Smooth muscle cell (in vitro differentiated cells): ENCODE measurements around the gene PPFIA3. TPM values are rescaled to one million over a fixed set of nuclear protein-coding genes. Genes with fewer than 3 reads are reported as not detected.

Experiments
- DNase-seq: peaks from one replicate; lab custom pipeline; 2025; ENCODE audit not compliant: unreplicated experiment; lab: John Stamatoyannopoulos, UW
- H2AFZ ChIP-seq: fragments of 200-600 bp; sonication (generic); 2 replicates; pipeline ENCODE4 v1.6.0; 2016; ENCODE audit warnings: antibody characterized with exemption, low read depth, mild to moderate bottlenecking
- H3F3A ChIP-seq: fragments of 200-600 bp; sonication (generic); 2 replicates; pipeline ENCODE4 v1.6.0; 2017; ENCODE audit warnings: antibody characterized with exemption, low read depth
- H3K27ac ChIP-seq: fragments of 200-600 bp; sonication (generic); 2 replicates; pipeline ENCODE4 v1.5.1; 2016; ENCODE audit warnings: low read depth, mild to moderate bottlenecking
- H3K27me3 ChIP-seq: fragments of 200-600 bp; sonication (generic); 2 replicates; pipeline ENCODE4 v1.6.1; 2016; ENCODE audit warnings: low read depth, mild to moderate bottlenecking
- H3K36me3 ChIP-seq: fragments of 200-600 bp; sonication (generic); 2 replicates; pipeline ENCODE4 v1.5.1; 2016; ENCODE audit warnings: low read depth
- H3K4me1 ChIP-seq: fragments of 200-600 bp; sonication (generic); 2 replicates; pipeline ENCODE4 v1.5.1; 2016; ENCODE audit warnings: low read depth
- H3K4me2 ChIP-seq: fragments of 200-600 bp; sonication (generic); 2 replicates; pipeline ENCODE4 v1.6.0; 2016; ENCODE audit warnings: mild to moderate bottlenecking
- H3K4me3 ChIP-seq: fragments of 200-600 bp; sonication (generic); 2 replicates; pipeline ENCODE4 v1.5.1; 2016; ENCODE audit warnings: mild to moderate bottlenecking
- H3K79me2 ChIP-seq: fragments of 200-600 bp; sonication (generic); 2 replicates; pipeline ENCODE4 v1.6.0; 2016; ENCODE audit warnings: low read depth, mild to moderate bottlenecking
- H3K9ac ChIP-seq: fragments of 200-600 bp; sonication (generic); 2 replicates; pipeline ENCODE4 v1.6.0; 2016; ENCODE audit warnings: low read depth
- H3K9me3 ChIP-seq: fragments of 200-600 bp; sonication (generic); replicated peaks from 2 replicates; pipeline ENCODE4 v1.5.1; 2016; ENCODE audit warnings: low read depth
- H4K20me1 ChIP-seq: fragments of 200-600 bp; sonication (generic); 2 replicates; pipeline ENCODE4 v1.6.0; 2016; ENCODE audit warnings: low read depth
- WGBS: methylation state at CpG from one replicate; pipeline ENCODE4 v1.1.7; 2016; ENCODE audit warnings: low lambda C conversion rate; 5-methylcytosine and 5-hydroxymethylcytosine counted together
- polyA plus RNA-seq: library from polyadenylated mRNA; unstranded; fragments of >200 nt; fragmentation: Nextera tagmentation; extraction: Ambion mirVana; gene quantifications from 2 replicates; pipeline ENCODE4 v1.2.1, GENCODE V29; 2016
- small RNA-seq: library from RNA; depleted of rRNA; stranded (forward); fragments of <200 nt; gene quantifications from one replicate; pipeline ENCODE3, GENCODE V24; 2014
- total RNA-seq: library from RNA; depleted of rRNA; stranded (reverse); fragments of >200 nt; gene quantifications from 2 replicates; pipeline ENCODE4 v1.2.3, GENCODE V29; 2014
- TF ChIP-seq, protein P1 (sequence below): fragments of 200-600 bp; sonication (generic); IDR thresholded peaks from 2 replicates; pipeline ENCODE4 v1.5.1; 2017; ENCODE audit warnings: borderline replicate concordance, mild to moderate bottlenecking, antibody characterized with exemption; ENCODE audit not compliant: insufficient read depth, poor library complexity, severe bottlenecking

Gene PPFIA3
- total and polyA plus RNA-seq, 2 experiments from 2014 or later: 3.2 to 20.3 TPM

DNA sequence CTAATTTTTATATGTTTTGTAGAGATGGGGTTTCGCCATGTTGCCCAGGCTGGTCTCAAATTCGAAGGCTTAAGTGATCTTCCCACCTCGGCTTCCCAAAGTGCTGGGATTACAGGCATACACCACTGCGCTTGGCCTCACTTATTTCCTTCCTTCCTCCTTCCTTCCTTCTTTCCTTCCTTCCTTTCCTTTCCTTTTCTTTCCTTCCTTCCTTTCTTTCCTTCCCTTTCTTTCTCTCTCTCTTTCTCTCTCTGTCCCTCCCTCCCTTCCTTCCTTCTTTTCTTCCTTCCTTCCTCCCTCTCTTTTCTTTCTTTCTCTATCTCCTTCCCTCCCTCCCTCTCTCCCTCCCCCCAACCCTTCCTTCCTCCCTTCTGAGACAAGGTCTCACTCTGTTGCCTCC lies 75.1 kb downstream of the PPFIA3 start:
- H3K27me3 ChIP-seq: no peaks in the 10 kb centered on the region
- no peaks in the 10 kb centered on the region for H3K9me3 ChIP-seq
- H4K20me1 ChIP-seq: no peaks in the 10 kb centered on the region
- H3K4me2 ChIP-seq: no peak overlapping the region
- H3K27ac ChIP-seq: no peak overlapping the region
- H3K36me3 ChIP-seq: peaks cover 11% of the 10 kb centered on the region
- TF ChIP-seq, protein P1, sequence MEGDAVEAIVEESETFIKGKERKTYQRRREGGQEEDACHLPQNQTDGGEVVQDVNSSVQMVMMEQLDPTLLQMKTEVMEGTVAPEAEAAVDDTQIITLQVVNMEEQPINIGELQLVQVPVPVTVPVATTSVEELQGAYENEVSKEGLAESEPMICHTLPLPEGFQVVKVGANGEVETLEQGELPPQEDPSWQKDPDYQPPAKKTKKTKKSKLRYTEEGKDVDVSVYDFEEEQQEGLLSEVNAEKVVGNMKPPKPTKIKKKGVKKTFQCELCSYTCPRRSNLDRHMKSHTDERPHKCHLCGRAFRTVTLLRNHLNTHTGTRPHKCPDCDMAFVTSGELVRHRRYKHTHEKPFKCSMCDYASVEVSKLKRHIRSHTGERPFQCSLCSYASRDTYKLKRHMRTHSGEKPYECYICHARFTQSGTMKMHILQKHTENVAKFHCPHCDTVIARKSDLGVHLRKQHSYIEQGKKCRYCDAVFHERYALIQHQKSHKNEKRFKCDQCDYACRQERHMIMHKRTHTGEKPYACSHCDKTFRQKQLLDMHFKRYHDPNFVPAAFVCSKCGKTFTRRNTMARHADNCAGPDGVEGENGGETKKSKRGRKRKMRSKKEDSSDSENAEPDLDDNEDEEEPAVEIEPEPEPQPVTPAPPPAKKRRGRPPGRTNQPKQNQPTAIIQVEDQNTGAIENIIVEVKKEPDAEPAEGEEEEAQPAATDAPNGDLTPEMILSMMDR: no peak
- WGBS: 96% methylated on average over 4 of the region's 4 CpGs
- no peak overlapping the region for H2AFZ ChIP-seq
- H3K9ac ChIP-seq: no peak overlapping the region
- peaks cover 6% of the 10 kb centered on the region for H3F3A ChIP-seq
- no peak overlapping the region for H3K4me3 ChIP-seq
- DNase-seq: no peak
- H3K79me2 ChIP-seq: no peaks in the 10 kb centered on the region
- H3K4me1 ChIP-seq: no peaks in the 10 kb centered on the region

DNA sequence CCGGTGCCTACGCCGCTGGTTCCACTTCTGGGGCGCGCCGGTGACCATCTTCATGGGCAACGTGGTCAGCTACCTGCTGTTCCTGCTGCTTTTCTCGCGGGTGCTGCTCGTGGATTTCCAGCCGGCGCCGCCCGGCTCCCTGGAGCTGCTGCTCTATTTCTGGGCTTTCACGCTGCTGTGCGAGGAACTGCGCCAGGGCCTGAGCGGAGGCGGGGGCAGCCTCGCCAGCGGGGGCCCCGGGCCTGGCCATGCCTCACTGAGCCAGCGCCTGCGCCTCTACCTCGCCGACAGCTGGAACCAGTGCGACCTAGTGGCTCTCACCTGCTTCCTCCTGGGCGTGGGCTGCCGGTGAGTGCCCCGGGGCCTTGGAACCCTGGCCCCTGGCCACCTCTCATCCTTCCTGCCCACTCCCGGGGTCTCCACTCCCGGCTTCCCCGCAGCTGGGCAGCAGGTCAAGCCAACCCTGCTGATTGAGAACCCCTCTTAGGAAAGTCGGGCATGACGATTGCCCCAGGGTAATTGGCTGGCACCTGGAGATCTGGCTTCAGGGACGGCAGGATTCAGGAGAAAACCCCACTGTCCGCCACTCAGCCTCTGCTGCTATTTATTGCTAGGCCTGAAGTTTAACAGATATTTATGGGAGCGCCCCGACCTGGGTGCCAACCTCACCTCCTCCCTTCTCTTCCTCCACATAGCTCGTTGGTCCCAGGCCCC lies 77.3 kb downstream of the PPFIA3 start:
- Histone ChIP-seq H3K4me1 (no peaks in the 10 kb centered on the region), H3K27ac (no peak overlapping the region), H3K9me3 (no peaks in the 10 kb centered on the region), H2AFZ (no peak overlapping the region), H3K4me3 (no peak overlapping the region), H3K4me2 (no peak overlapping the region), H3K9ac (no peak overlapping the region), H4K20me1 (no peaks in the 10 kb centered on the region), H3F3A (peaks cover 6% of the 10 kb centered on the region), H3K27me3 (no peaks in the 10 kb centered on the region), H3K36me3 (peaks cover 17% of the 10 kb centered on the region), H3K79me2 (no peaks in the 10 kb centered on the region)
- TF ChIP-seq, protein P1: no peak
- DNase-seq: no peak
- WGBS: 96% methylated on average over 24 of the region's 40 CpGs

DNA sequence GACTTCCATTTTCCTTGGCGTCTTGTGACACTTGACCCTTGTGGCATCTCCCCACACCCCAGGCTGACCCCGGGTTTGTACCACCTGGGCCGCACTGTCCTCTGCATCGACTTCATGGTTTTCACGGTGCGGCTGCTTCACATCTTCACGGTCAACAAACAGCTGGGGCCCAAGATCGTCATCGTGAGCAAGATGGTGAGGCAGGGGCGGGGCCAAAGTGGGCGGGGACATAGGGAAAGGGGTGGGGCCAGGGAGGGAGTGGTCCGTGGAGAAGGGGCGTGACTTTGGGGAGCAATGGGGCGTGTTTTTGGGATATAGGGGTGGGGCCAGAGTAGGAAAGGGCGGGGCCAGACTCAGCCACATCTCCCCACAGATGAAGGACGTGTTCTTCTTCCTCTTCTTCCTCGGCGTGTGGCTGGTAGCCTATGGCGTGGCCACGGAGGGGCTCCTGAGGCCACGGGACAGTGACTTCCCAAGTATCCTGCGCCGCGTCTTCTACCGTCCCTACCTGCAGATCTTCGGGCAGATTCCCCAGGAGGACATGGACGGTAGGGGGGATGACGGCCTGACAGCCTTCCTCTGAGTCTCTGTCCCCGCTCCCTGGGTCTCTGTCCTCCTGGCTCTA lies 81.0 kb downstream of the PPFIA3 start:
- Histone ChIP-seq H3K27ac (no peak overlapping the region), H3K4me2 (no peak overlapping the region), H4K20me1 (no peaks in the 10 kb centered on the region), H2AFZ (no peak overlapping the region), H3K9me3 (no peaks in the 10 kb centered on the region), H3K4me3 (no peak overlapping the region), H3K27me3 (no peaks in the 10 kb centered on the region), H3K9ac (no peak overlapping the region), H3K36me3 (peaks cover 11% of the 10 kb centered on the region), H3K4me1 (no peaks in the 10 kb centered on the region), H3F3A (peaks cover 6% of the 10 kb centered on the region), H3K79me2 (no peaks in the 10 kb centered on the region)
- 93% methylated on average over 27 of the region's 29 CpGs for WGBS
- DNase-seq: no peak
- TF ChIP-seq, protein P1: no peak

Small RNA genes within 50 kb of the gene (small RNA-seq; reads per million reads assigned to genes)
- not detected for gene RN7SL708P

Other genes starting within 250 kb of the PPFIA3 start
- gene PPP1R15A, start 247.1 kb upstream of the PPFIA3 start, total RNA-seq: 88.5 and 99.3 TPM in 2 replicates
- 339 and 357 TPM in 2 replicates for gene PPP1R15A, start 247.1 kb upstream of the PPFIA3 start, polyA plus RNA-seq
- 0.18 TPM in 1 of 2 replicates, not detected in the other for gene TULP2, start 220.8 kb upstream of the PPFIA3 start, total RNA-seq
- 1.2 and 1.8 TPM in 2 replicates for gene TULP2, start 220.8 kb upstream of the PPFIA3 start, polyA plus RNA-seq
- gene NUCB1, start 219.2 kb upstream of the PPFIA3 start, total RNA-seq: 146 and 221 TPM in 2 replicates
- gene NUCB1, start 219.2 kb upstream of the PPFIA3 start, polyA plus RNA-seq: 292 and 329 TPM in 2 replicates
- gene DHDH, start 185.8 kb upstream of the PPFIA3 start, total RNA-seq: 0.27 TPM in 1 of 2 replicates, not detected in the other
- 0.87 and 1.0 TPM in 2 replicates for gene DHDH, start 185.8 kb upstream of the PPFIA3 start, polyA plus RNA-seq
- gene BAX, start 164.7 kb upstream of the PPFIA3 start, total RNA-seq: 42.8 and 124 TPM in 2 replicates
- 153 and 185 TPM in 2 replicates for gene BAX, start 164.7 kb upstream of the PPFIA3 start, polyA plus RNA-seq
- 5,371 and 5,904 TPM in 2 replicates for gene FTL, start 154.2 kb upstream of the PPFIA3 start, total RNA-seq
- 11,768 and 12,053 TPM in 2 replicates for gene FTL, start 154.2 kb upstream of the PPFIA3 start, polyA plus RNA-seq
- gene GYS1, start 126.2 kb upstream of the PPFIA3 start, total RNA-seq: 40.8 and 58.1 TPM in 2 replicates
- gene GYS1, start 126.2 kb upstream of the PPFIA3 start, polyA plus RNA-seq: 75.2 and 82.6 TPM in 2 replicates
- gene RUVBL2, start 125.7 kb upstream of the PPFIA3 start, total RNA-seq: 74.3 and 89.4 TPM in 2 replicates
- 117 and 123 TPM in 2 replicates for gene RUVBL2, start 125.7 kb upstream of the PPFIA3 start, polyA plus RNA-seq
- gene LHB, start 102.5 kb upstream of the PPFIA3 start, total RNA-seq: not detected in 2 replicates
- gene LHB, start 102.5 kb upstream of the PPFIA3 start, polyA plus RNA-seq: 0.39 TPM in 1 of 2 replicates, not detected in the other
- not detected in 2 replicates for gene CGB3, start 95.2 kb upstream of the PPFIA3 start, total RNA-seq
- gene CGB3, start 95.2 kb upstream of the PPFIA3 start, polyA plus RNA-seq: 0.45 and 1.8 TPM in 2 replicates
- gene CGB2, start 87.7 kb upstream of the PPFIA3 start, total RNA-seq: 2.3 TPM in 1 of 2 replicates, not detected in the other
- 1.3 TPM in 1 of 2 replicates, not detected in the other for gene CGB2, start 87.7 kb upstream of the PPFIA3 start, polyA plus RNA-seq
- gene CGB1, start 82.6 kb upstream of the PPFIA3 start, total RNA-seq: not detected in 2 replicates
- gene CGB1, start 82.6 kb upstream of the PPFIA3 start, polyA plus RNA-seq: not detected in 2 replicates
- gene CGB5, start 75.7 kb upstream of the PPFIA3 start, total RNA-seq: 2.5 TPM in 1 of 2 replicates, not detected in the other
- 2.0 and 3.4 TPM in 2 replicates for gene CGB5, start 75.7 kb upstream of the PPFIA3 start, polyA plus RNA-seq
- gene CGB8, start 70.4 kb upstream of the PPFIA3 start, total RNA-seq: not detected in 2 replicates
- gene CGB8, start 70.4 kb upstream of the PPFIA3 start, polyA plus RNA-seq: 1.0 and 7.4 TPM in 2 replicates
- 1.3 and 2.0 TPM in 2 replicates for gene CGB7, start 61.8 kb upstream of the PPFIA3 start, total RNA-seq
- gene CGB7, start 61.8 kb upstream of the PPFIA3 start, polyA plus RNA-seq: 2.5 and 7.6 TPM in 2 replicates
- gene NTF4, start 54.7 kb upstream of the PPFIA3 start, total RNA-seq: 1.2 and 1.8 TPM in 2 replicates
- 1.4 and 7.8 TPM in 2 replicates for gene NTF4, start 54.7 kb upstream of the PPFIA3 start, polyA plus RNA-seq
- not detected in 2 replicates for gene KCNA7, start 46.8 kb upstream of the PPFIA3 start, total RNA-seq
- gene KCNA7, start 46.8 kb upstream of the PPFIA3 start, polyA plus RNA-seq: 0.08 and 0.18 TPM in 2 replicates
- gene SNRNP70, start 34.1 kb upstream of the PPFIA3 start, total RNA-seq: 164 and 200 TPM in 2 replicates
- 206 and 216 TPM in 2 replicates for gene SNRNP70, start 34.1 kb upstream of the PPFIA3 start, polyA plus RNA-seq
- 11.7 and 16.5 TPM in 2 replicates for gene LIN7B, start 5.2 kb upstream of the PPFIA3 start, total RNA-seq
- gene LIN7B, start 5.2 kb upstream of the PPFIA3 start, polyA plus RNA-seq: 24.7 and 30.7 TPM in 2 replicates
- 0.54 and 2.9 TPM in 2 replicates for gene C19orf73, start 401 bp upstream of the PPFIA3 start, total RNA-seq
- gene C19orf73, start 401 bp upstream of the PPFIA3 start, polyA plus RNA-seq: 0.74 and 1.7 TPM in 2 replicates
- 1.1 TPM in 1 of 2 replicates, not detected in the other for gene HRC, start 35.9 kb downstream of the PPFIA3 start, total RNA-seq
- 0.06 and 0.84 TPM in 2 replicates for gene HRC, start 35.9 kb downstream of the PPFIA3 start, polyA plus RNA-seq
- gene TRPM4, start 38.2 kb downstream of the PPFIA3 start, total RNA-seq: 15.0 and 27.7 TPM in 2 replicates
- gene TRPM4, start 38.2 kb downstream of the PPFIA3 start, polyA plus RNA-seq: 32.1 and 47.0 TPM in 2 replicates
- gene SLC6A16, start 205.6 kb downstream of the PPFIA3 start, total RNA-seq: 0.63 and 1.4 TPM in 2 replicates
- gene SLC6A16, start 205.6 kb downstream of the PPFIA3 start, polyA plus RNA-seq: 2.3 and 2.8 TPM in 2 replicates
- not detected in 2 replicates for gene CD37, start 215.9 kb downstream of the PPFIA3 start, total RNA-seq
- 7.0 and 8.8 TPM in 2 replicates for gene CD37, start 215.9 kb downstream of the PPFIA3 start, polyA plus RNA-seq
- 46.0 and 71.8 TPM in 2 replicates for gene TEAD2, start 242.9 kb downstream of the PPFIA3 start, total RNA-seq
- 55.3 and 58.5 TPM in 2 replicates for gene TEAD2, start 242.9 kb downstream of the PPFIA3 start, polyA plus RNA-seq
- gene DKKL1, start 244.3 kb downstream of the PPFIA3 start, total RNA-seq: 2.3 and 6.3 TPM in 2 replicates
- 2.8 and 6.4 TPM in 2 replicates for gene DKKL1, start 244.3 kb downstream of the PPFIA3 start, polyA plus RNA-seq